ENCODE data around the gene AKAP11. TPM values are rescaled to one million over a fixed set of nuclear protein-coding genes. Genes with fewer than 3 reads are reported as not detected.

The AKAP11 gene
- total and polyA plus RNA-seq, 2 of the 8 experiments (the other 6 are each of a cell fraction or from before 2014, with no cell fraction given) = 4.5 to 21.9 TPM

DNA sequence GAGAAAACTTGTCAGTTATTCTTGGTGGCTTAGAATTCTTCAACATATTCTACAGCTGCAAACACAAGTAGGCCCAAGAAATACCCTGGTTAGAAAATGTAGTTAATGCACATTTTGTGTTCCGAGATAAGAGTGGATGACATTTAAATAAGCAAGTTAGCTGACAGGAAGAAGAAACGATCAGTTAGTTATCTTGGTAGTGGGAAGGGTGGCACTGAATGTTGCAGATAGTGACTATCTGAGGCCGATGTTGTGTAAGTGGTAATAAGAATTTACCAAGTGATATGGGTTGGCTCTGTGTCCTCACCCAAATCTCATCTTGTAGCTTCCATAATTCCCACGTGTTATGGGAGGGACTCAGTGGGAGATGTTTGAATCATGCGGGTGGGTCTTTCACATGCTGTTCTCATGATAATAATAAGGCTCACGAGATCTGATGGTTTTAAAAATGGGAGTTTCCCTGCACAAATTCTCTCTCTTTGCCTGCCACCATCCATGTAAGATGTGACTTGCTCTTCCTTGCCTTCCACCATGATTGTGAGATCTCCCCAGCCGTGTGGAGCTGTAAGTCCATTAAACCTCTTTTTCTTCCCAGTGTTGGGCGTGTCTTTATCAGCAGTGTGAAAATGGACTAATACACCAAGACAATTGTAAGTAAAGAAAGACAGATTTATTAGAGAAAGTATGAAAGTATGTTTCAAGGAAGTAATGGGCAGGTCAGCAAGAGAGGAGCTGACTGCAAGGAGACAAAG is 10.9 kb upstream of the AKAP11 start:
- FAIRE-seq = no peak
- TF ChIP-seq SUZ12 (IDR thresholded peaks at IDR 0.05; ENCODE audit: low read length) (no peak), FOSL1 (IDR thresholded peaks at IDR 0.05; ENCODE audit: insufficient read depth, low read depth, low read length) (no peak), TAF1 (IDR thresholded peaks at IDR 0.05; ENCODE audit: low read depth, low read length) (no peak), RBBP5 (IDR thresholded peaks at IDR 0.05; ENCODE audit: borderline replicate concordance, low read depth, low read length) (no peak), POLR2A (IDR thresholded peaks at IDR 0.05; ENCODE audit: control extremely low read depth in 1 of 2, low read depth in 2 of 2, low read length in 2 of 2) (no peak), ZNF274 (IDR thresholded peaks at IDR 0.05; ENCODE audit: borderline replicate concordance, extremely low read depth, low read length) (no peak), HDAC2 (IDR thresholded peaks at IDR 0.05; ENCODE audit: borderline replicate concordance in 1 of 2, low read depth in 2 of 2, low read length in 2 of 2) (no peak), NRF1 (IDR thresholded peaks at IDR 0.05; ENCODE audit: low read depth, low read length) (no peak), SRF (IDR thresholded peaks at IDR 0.05; ENCODE audit: low read depth, low read length) (no peak), KDM4A (IDR thresholded peaks at IDR 0.05; ENCODE audit: low read depth, low read length, severe bottlenecking) (no peak), PHF8 (conservative IDR thresholded peaks at IDR 0.05; ENCODE audit: low read depth, low read length) (no peak), HDAC6 (IDR thresholded peaks at IDR 0.05; ENCODE audit: low read depth, low read length) (no peak), CTBP2 (IDR thresholded peaks at IDR 0.05; ENCODE audit: borderline replicate concordance, insufficient read depth, insufficient read length, low read length) (no peak)

More for the DNA sequence above, 10.9 kb upstream of the AKAP11 start:
- Histone ChIP-seq H4K5ac (ENCODE audit: insufficient read length, low read depth, low read length) (no peak overlapping the region), H3K23ac (ENCODE audit: insufficient read length) (no peak overlapping the region), H2BK5ac (ENCODE audit: low read depth, low read length) (no peak overlapping the region), H3K36me3 (ENCODE audit: control insufficient read depth in 2 of 4, insufficient read depth in 4 of 4, low read length in 3 of 4) (no peaks in the 10 kb centered on the region), H3K79me1 (ENCODE audit: low read depth, low read length) (no peaks in the 10 kb centered on the region), H2BK20ac (ENCODE audit: low read length) (no peak overlapping the region), H3K4me3 (ENCODE audit: extremely low read depth in 1 of 4, insufficient read depth in 2 of 4, low read depth in 3 of 4, low read length in 4 of 4) (no peak overlapping the region), H3K9me3 (ENCODE audit: insufficient read depth in 2 of 2, low read depth in 1 of 2, low read length in 1 of 2) (peaks cover 3% of the 10 kb centered on the region in 2 experiments; a peak in 1 of 4 replicates), H3K79me2 (ENCODE audit: control insufficient read depth in 1 of 2, insufficient read depth in 2 of 2, low read length in 2 of 2) (no peaks in the 10 kb centered on the region), H2AK5ac (ENCODE audit: low read depth, low read length) (no peak overlapping the region), H3K4ac (replicated peaks; ENCODE audit: insufficient read length, low read depth, low read length) (no peak overlapping the region), H2BK12ac (ENCODE audit: low read depth, low read length) (no peak overlapping the region), H4K20me1 (replicated peaks in 1 of 2; ENCODE audit: control insufficient read depth in 1 of 2, insufficient read depth in 2 of 2, low read length in 2 of 2) (no peaks in the 10 kb centered on the region), H3K14ac (ENCODE audit: insufficient read length) (no peak overlapping the region), H3K18ac (ENCODE audit: extremely low read depth, low read length) (no peak overlapping the region), H3K27ac (ENCODE audit: low read depth, low read length) (no peak overlapping the region), H3K4me2 (ENCODE audit: insufficient read depth in 1 of 2, low read depth in 2 of 2, low read length in 2 of 2) (no peak overlapping the region), H4K91ac (replicated peaks; ENCODE audit: insufficient read length, low read length) (no peak overlapping the region), H3K9ac (replicated peaks in 1 of 4; ENCODE audit: extremely low read depth in 1 of 4, low read depth in 3 of 4, low read length in 3 of 4) (no peak overlapping the region), H3K27me3 (replicated peaks in 1 of 4; ENCODE audit: control insufficient read depth in 3 of 4, extremely low read depth in 1 of 4, insufficient read depth in 3 of 4, low read length in 3 of 4) (no peaks in the 10 kb centered on the region), H2AFZ (ENCODE audit: low read length) (no peak overlapping the region), H3K56ac (replicated peaks; ENCODE audit: insufficient read length, low read depth, low read length) (no peak overlapping the region), H2BK120ac (replicated peaks; ENCODE audit: low read depth, low read length) (no peak overlapping the region), H3K23me2 (ENCODE audit: low read depth, low read length) (no peaks in the 10 kb centered on the region), H3K4me1 (replicated peaks in 1 of 4; ENCODE audit: control insufficient read depth in 3 of 4, insufficient read depth in 4 of 4, low read length in 3 of 4) (peaks cover 0 to 6% (median 1%) of the 10 kb centered on the region in 4 experiments; a peak in 2 of 7 replicates), H4K8ac (ENCODE audit: extremely low read depth, insufficient read depth, low read length) (no peak overlapping the region), H2BK15ac (ENCODE audit: low read length) (no peak overlapping the region)
- WGBS, 2 experiments (ENCODE audit: extremely low coverage in 1 of 2, insufficient coverage in 1 of 2, insufficient read length in 1 of 2, insufficient replicate concordance in 2 of 2, low coverage in 1 of 2, low lambda C conversion rate in 2 of 2, missing lambda C conversion rate in 1 of 2) = 90% methylated on average over 8 of the region's 8 CpGs; no CpG with 5 or more reads in 1 of the 2 experiments
- no peak for DNase-seq (ENCODE audit: low read depth in 1 of 2, low spot score in 2 of 2)
- POLR2A ChIA-PET (ENCODE audit: partially characterized antibody) = no interaction called here
- CTCF ChIA-PET (ENCODE audit: partially characterized antibody) = no interaction called here
